Lower leg skin (tissue), 3 donors: ENCODE results near the gene PDGFA.

Source experiments
- POLR2A ChIP-seq, 2 donors: fragments of 450-650 bp; IDR thresholded peaks; one replicate each; pipeline ENCODE4 v1.6.1; 2016 to 2017; ENCODE audit warnings: antibody characterized with exemption in 2 of 2, mild to moderate bottlenecking in 1 of 2, moderate library complexity in 1 of 2
- TF ChIP-seq, protein P1 (sequence below), 3 donors: fragments of 450-650 bp; IDR thresholded peaks; one replicate each; pipeline ENCODE4 v1.5.1; 2016; ENCODE audit warnings: antibody characterized with exemption in 3 of 3, mild to moderate bottlenecking in 3 of 3, moderate library complexity in 2 of 3

DNA sequence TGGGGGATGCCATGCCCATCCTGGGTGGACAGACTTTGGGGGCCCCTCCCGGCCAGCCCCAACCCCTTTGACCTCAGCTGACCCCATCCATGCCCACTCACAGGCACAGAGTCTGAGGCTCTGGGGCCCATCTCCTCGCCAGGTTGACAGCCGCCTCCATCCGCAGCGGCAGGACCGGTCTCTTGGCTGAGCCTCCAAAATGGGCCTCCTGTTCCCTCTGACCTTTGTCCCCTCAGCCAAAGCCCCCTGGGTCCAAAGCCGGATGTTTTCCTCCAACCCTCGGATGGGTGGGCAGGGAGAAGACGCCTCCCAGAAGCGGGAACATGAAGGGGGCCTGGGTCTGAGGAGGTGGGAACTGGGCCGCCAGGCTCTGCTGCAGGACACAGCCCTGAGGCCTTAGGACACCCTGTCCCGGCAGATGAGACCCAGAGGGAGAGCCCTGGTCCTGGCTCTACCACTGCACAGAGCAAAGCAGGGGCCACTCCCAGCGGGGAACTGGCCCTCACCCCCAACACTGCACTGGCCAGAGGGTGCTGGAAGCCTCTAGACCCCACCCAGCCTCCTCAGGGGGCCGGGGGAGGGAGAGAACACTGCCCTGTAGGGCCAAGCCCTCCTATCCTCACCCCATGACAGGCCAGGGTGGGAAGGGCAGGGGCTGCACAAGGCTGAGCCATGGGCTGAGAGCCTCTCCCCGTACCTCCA lies 12.6 kb downstream of the PDGFA start:
- TF ChIP-seq, protein P1, sequence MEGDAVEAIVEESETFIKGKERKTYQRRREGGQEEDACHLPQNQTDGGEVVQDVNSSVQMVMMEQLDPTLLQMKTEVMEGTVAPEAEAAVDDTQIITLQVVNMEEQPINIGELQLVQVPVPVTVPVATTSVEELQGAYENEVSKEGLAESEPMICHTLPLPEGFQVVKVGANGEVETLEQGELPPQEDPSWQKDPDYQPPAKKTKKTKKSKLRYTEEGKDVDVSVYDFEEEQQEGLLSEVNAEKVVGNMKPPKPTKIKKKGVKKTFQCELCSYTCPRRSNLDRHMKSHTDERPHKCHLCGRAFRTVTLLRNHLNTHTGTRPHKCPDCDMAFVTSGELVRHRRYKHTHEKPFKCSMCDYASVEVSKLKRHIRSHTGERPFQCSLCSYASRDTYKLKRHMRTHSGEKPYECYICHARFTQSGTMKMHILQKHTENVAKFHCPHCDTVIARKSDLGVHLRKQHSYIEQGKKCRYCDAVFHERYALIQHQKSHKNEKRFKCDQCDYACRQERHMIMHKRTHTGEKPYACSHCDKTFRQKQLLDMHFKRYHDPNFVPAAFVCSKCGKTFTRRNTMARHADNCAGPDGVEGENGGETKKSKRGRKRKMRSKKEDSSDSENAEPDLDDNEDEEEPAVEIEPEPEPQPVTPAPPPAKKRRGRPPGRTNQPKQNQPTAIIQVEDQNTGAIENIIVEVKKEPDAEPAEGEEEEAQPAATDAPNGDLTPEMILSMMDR (IDR thresholded peaks at IDR 0.05): no peak
- TF ChIP-seq POLR2A (IDR thresholded peaks at IDR 0.05): no peak
